K562 treated with DMSO at 1 percent for 48 hours (cell line): ENCODE data around the gene IFNG-AS1. TPM values are rescaled to one million over a fixed set of nuclear protein-coding genes. Genes with fewer than 3 reads are reported as not detected.

Experiments
- total RNA-seq: library from RNA; unstranded; fragments of 300-600 nt; gene quantifications from 2 replicates; pipeline ENCODE4 v1.2.3, GENCODE V29; 2022; ENCODE audit warnings: low replicate concordance; ENCODE audit errors: extremely low read depth

The IFNG-AS1 gene
- total RNA-seq: not detected in 2 replicates

DNA sequence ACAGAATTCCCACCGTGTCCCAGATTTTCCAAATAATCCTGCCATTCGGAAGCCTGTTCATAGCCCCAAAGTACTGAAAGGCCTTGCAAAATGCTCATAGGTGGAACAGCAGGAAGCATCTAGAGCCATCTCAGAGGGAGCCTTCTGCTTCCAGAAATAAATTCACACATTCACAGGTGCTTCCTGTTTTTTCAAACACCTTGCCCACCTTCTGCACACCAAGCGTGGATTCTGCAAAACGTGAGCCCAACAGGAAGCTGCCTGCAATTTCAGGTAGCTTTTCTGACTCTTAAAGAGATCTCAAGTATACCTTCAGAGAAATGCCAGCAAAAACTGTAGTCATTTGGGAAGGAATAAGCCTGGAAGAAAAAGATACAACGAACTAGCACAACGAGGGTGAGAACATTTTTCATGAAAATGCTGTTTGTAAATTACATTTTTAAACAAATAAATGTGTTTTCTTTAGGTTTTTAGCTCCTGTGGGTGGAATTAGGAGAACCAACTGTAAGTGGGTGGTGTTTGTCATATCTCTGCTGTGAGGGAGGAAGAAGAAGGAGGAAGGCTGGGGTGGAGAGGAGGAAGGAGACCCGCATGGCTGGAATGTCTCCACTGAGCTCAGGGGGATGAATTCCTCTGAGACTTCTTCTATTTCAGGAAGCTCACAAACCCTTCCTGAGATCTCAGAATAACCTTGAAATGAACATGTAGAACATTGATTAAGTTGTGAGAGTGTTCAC is at the start of gene IFNG-AS1:
Gene IFNG-AS1, plus strand, starts transcription at position 264 of the 737 bp plus-strand sequence.

Other genes with a start within 250 kb of the IFNG-AS1 start
- gene IFNG, start 170.3 kb downstream of the IFNG-AS1 start, total RNA-seq: not detected in 2 replicates
- not detected in 2 replicates for gene IL26, start 236.4 kb downstream of the IFNG-AS1 start, total RNA-seq